ENCODE data around the gene SHC2. TPM values are rescaled to one million over a fixed set of nuclear protein-coding genes. Genes with fewer than 3 reads are reported as not detected.

Gene SHC2
- total and polyA plus RNA-seq, 2 of the 13 experiments (the other 11 are each of a cell fraction or from before 2014, with no cell fraction given), result 9.0 to 18.3 TPM

GRCh38 chr19:491146-491741, 30.4 kb upstream of the SHC2 start (continued):
- TF ChIP-seq AFF4 (CRISPR knock-in tag; IDR thresholded peaks at IDR 0.05) (no peak), ZZZ3 (CRISPR knock-in tag; IDR thresholded peaks at IDR 0.05; ENCODE audit: borderline replicate concordance) (peak; percentile 60; the same call in 1 of the 2 replicates), ZMYM4 (CRISPR knock-in tag; IDR thresholded peaks at IDR 0.05) (no peak), ZBTB20 (CRISPR knock-in tag; IDR thresholded peaks at IDR 0.05; ENCODE audit: borderline replicate concordance, low read depth) (0 out of 2 replicates have a peak, but pooled peaks have one; percentile 40), CHD4 (IDR thresholded peaks at IDR 0.05; ENCODE audit: borderline replicate concordance, low read length) (no peak), ZNF33B (CRISPR knock-in tag; IDR thresholded peaks at IDR 0.05) (no peak), ZNF784 (CRISPR knock-in tag; IDR thresholded peaks at IDR 0.05; ENCODE audit: borderline replicate concordance) (no peak), EEA1 (CRISPR knock-in tag; IDR thresholded peaks at IDR 0.05; ENCODE audit: borderline replicate concordance) (no peak), ZNF891 (CRISPR knock-in tag; IDR thresholded peaks at IDR 0.05) (no peak), TBX2 (CRISPR knock-in tag; IDR thresholded peaks at IDR 0.05; ENCODE audit: borderline replicate concordance) (peak; percentile 43; the same call in 1 of the 2 replicates), SPEN (CRISPR knock-in tag; IDR thresholded peaks at IDR 0.05; ENCODE audit: low read depth) (no peak), ELF1 (CRISPR knock-in tag; IDR thresholded peaks at IDR 0.05) (0 out of 2 replicates have a peak, but pooled peaks have one; percentile 20), NCOA1 (CRISPR knock-in tag; IDR thresholded peaks at IDR 0.05) (no peak), HOXA7 (CRISPR knock-in tag; IDR thresholded peaks at IDR 0.05) (no peak), ZBTB46 (CRISPR knock-in tag; IDR thresholded peaks at IDR 0.05; ENCODE audit: borderline replicate concordance) (no peak), HMG20A (CRISPR knock-in tag; IDR thresholded peaks at IDR 0.05; ENCODE audit: borderline replicate concordance) (no peak)
- TF ChIP-seq, protein P1, sequence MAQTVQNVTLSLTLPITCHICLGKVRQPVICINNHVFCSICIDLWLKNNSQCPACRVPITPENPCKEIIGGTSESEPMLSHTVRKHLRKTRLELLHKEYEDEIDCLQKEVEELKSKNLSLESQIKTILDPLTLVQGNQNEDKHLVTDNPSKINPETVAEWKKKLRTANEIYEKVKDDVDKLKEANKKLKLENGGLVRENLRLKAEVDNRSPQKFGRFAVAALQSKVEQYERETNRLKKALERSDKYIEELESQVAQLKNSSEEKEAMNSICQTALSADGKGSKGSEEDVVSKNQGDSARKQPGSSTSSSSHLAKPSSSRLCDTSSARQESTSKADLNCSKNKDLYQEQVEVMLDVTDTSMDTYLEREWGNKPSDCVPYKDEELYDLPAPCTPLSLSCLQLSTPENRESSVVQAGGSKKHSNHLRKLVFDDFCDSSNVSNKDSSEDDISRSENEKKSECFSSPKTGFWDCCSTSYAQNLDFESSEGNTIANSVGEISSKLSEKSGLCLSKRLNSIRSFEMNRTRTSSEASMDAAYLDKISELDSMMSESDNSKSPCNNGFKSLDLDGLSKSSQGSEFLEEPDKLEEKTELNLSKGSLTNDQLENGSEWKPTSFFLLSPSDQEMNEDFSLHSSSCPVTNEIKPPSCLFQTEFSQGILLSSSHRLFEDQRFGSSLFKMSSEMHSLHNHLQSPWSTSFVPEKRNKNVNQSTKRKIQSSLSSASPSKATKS (CRISPR knock-in tag; IDR thresholded peaks at IDR 0.05), result no peak
- TF ChIP-seq, protein P2, sequence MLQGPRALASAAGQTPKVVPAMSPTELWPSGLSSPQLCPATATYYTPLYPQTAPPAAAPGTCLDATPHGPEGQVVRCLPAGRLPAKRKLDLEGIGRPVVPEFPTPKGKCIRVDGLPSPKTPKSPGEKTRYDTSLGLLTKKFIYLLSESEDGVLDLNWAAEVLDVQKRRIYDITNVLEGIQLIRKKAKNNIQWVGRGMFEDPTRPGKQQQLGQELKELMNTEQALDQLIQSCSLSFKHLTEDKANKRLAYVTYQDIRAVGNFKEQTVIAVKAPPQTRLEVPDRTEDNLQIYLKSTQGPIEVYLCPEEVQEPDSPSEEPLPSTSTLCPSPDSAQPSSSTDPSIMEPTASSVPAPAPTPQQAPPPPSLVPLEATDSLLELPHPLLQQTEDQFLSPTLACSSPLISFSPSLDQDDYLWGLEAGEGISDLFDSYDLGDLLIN (CRISPR knock-in tag; IDR thresholded peaks at IDR 0.05; ENCODE audit: borderline replicate concordance), result no peak
- TF ChIP-seq, protein P3, sequence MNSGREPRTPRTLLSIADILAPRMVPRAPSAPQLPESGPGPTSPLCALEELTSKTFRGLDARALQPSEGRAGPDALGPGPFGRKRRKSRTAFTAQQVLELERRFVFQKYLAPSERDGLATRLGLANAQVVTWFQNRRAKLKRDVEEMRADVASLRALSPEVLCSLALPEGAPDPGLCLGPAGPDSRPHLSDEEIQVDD (CRISPR knock-in tag; IDR thresholded peaks at IDR 0.05; ENCODE audit: borderline replicate concordance), result no peak
